Glomerular visceral epithelial cell (primary cell): ENCODE data around the gene UNC5A.

Experiments used
- DNase-seq: peaks from one replicate; pipeline ENCODE4 v3.0.0-alpha.2; 2016; ENCODE audit errors: extremely low spot score

UNC5A gene

DNA sequence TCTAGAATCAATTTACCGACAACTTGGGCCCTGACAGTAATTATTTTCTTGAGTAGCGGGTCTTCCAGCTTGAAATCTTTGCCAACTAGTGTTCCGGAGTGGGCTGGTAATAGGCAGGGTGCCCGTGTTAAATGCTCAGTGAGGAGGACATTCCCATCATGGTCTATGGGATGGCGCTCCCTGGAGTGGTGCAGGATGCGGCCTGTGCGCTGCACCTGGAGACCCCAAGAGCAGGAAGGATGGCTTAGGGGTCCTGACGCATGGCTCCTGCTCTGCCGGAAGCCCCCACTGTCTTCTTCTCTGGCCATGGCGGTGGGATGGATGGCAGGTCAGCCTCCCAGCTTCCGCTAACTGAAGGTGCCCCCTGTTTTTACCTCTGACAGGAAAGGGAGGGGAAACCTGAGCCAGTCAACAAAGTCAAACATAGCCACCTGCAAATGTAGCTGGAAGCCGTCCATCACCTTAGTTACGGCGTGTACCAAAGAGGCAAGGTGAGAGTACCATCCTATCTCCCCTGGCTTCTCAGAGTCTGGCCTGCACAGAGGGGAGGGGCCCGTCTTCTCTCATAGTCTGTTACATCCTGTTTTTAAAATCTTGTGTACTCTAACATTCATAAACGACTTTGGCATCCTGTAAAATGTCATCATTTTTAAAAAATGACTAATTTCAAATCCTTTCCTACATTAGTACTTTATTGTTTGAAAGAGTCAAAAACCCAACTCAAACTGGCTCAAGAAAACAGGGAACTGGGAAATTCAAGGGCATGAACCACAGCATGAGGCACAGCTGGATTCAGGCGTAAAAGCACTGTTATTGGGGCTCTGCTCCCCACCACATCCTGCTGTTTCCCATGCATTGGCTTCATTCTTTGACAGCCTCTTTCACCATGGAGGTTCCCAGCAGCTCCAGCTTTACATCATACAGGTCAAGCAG, 28.5 kb upstream of the UNC5A start:
- DNase-seq: no peak

DNA sequence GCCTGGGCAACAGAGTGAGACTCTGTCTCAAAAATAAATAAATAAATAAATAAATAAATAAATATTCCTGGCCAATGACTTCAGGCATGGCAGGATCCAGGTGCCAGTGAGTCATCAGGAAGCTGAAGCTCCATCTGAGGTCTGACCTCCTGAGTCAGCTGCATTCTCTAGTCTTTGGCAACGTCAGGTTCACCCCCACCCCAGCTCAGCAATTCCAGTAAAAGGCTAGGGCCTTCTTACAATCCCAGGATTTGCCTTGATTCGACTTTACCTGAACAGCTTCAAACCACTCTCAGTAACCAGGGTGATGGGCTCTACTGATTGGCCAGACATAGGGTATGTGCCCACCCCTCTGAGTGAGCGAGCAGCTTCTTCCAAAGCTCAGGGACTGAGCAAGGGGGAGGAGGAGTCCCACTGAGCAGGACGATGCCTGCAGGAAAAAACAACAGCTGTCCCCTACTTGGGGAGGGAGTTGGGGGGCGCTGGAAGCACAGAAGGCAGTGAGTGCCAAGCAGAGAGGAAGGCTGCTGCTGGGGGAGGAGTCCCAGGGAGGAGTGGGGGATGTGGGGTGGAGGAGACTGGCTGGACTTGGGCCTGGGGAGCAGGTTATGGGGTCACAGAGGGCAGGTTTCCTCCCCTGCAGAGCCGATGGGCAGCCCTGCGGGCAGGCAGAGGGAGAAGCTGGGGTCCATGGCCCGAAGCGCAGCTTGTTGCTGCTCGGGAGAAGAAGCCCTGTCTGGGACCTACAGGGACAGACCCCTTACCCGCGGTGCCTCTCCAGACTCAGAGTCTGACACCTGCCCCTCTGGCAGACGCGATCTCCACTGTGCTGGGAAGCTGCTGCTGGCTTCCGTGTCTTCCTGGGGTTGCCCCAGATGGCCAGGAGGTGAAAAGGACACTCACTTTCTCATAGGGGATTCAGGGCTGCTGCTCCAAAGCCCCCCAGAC, 25.9 kb upstream of the UNC5A start:
- DNase-seq: peak; percentile 93

DNA sequence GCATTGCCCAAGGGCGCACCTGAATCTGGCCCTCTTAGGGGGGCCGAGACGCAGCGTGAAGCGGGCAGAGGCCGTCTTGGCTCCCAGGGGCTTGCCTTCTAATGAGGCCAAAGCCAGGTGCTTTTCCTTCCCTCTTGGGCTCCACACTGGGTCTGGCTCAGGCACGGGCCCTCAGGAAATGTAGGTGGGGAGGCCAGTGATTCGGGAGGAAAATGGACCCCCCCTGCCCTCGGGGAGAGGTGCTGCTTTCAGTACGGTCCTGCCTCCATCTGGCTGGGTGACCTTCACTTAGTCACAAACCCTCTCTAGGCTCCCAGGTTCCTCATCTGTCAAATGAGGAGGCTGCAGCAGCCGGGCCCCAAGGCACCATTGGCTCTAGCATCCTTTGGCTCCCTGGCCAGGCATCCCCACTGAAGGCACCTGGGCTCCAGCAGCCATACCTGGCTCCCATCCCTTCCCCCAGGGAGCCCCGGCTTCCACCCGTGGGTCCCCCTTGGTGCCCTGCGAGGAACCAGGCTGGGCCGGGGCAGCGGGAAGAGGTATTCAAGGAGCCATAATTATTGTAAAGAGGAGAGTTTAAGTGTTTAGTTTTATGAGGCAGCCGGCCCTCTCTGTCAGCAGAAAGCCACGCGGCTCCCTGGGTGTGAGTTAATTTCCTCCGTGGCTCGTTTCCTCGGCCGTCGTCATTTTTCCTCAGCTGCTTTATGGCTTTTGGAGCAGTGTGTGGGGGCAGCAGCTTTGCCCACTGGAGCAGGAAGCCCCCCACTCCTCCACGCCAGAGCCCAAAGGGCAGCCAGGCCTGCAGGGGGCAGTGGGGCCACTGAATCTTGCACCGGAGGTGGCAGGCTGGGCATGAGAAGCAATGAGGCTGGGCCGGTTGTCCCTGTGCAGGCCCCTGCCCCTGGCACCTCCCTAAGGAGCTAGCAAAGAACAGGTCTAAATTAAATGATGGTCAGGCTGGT, 24.9 kb upstream of the UNC5A start:
- no peak for DNase-seq

DNA sequence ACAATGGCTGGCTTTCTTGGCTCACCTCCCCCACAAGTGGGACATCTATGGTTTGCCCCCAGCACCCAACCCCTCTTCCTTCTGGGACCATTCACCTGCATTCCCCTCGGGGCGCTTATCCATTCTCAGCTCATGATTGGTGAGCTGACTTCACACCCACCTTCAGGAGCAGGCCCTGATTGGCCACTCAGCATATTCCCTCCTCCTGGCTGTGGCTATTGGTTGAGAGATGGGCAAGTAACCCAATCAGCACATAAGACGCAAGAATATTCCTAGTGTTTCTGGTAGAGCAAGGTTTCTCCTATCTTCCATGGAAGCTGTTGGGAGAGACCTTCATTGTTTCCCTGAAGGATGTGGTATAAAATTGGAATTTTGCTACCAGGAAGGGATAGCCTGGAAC, 22.7 kb upstream of the UNC5A start:
- no peak for DNase-seq

DNA sequence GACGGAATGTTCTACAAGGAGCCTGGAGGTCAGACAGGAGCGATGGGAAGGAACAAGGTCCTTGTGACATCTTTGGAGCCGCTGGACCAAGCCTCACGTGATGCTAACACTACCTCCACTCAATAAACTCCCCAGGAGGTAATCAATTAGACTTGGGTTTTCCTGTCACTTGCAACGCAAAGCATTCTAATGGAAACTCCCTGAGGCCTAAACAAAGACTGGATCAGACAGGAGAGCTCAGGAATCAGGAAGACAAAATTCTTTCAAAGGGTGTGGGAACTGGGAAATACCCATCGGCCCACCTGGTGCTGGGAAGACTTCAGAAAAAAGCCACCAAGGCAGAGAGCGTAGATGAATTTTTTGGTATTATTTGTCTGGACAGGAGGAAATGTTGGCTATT, 22.3 kb upstream of the UNC5A start:
- no peak for DNase-seq

DNA sequence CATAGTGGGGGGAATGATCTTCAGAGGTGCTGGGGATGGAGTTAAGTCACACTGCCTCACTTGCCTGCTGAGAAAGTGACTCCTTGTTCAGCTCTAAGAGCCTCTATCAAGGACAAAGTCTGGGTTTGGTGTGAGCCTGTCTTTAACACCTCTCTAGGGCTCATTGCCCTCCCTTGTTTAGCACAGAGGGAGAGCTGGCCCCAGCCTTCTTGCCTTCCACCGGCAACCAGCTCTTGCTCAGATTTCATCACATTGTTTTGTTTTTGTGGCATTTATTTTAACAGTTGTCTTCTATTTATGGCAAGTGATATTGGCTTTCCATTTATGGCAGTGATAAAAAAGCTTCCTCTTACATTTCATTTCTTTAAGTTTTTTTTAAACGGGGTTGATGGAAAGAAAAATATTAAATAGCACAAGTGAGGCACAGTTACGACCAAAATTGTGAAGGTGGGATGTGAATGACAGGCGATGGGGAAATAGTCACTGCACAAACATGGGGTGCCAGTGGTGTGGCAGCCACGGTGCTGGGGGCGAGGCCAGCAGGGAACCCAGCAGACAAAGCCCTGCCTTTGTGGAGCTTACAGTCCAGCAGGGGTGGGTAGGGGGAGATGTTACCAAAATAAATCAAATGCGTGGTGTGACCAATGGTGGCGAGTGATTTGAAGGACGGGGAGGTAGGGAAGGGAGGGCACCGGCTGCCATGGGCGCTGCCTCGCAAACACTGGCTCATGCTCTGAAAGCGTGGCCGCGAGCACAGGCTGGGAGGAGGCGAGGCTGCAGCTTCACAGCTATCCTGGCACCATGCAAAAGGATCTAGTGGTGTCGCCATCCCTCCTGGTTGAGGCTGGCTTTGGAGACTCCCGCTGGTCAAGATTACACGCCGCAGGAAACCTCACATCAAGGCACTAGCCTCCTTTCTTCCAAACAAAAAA, 21.2 kb upstream of the UNC5A start:
- DNase-seq: no peak

DNA sequence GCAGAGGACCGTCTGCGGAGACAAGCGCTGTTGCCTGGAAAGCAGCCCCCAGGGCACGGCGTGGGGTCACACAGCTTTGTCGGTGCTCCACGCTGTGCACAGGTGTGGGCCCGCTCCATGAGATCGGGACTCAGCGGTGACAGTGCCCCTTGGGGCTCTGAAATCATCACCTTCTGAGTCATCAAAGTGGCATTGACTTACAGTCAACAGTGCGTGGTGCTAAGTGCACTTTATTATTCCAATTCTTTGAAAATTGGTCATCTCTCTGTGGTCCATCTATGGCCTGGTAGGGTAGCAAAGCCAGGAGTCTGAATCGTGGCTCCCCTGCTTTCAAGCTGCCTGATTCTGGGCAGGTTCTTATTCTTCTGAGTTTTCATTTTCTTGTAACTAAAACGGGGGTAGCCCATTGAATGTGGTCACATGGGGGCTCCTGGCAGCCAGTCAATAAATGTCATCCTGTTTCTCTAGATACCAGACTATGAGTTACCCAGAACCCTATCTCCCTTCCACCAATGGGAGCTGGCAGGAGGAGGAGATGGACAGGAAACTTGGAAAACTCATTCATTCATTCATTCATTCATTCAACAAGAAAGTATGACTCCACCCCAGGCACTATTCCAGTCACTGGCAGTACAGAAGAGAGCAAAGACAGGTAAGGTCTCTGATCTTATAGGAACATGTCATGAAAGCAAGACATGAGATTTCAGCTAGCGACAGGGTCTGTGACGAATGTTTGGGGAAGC, 20.3 kb upstream of the UNC5A start:
- peak; percentile 16 for DNase-seq

DNA sequence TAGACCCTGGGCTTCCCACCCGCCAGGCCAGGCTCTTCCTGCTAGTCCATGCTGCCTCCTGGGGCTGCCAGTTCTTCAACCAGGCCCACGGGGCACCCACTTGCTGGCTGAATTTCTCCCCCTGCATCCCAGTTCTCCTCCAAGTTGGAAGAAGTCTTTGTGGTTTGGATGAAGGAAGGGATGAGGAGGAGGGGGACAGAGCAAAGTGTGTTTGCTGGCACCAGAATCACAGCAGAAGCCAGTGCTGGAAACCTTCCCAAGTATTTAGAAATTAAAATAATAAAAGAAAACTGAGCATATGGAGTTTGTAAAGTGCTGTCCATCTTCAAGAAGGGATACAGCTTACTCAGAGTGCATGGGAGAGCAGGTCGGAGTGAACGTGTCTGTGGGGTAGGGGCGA, 19.4 kb upstream of the UNC5A start:
- no peak for DNase-seq

DNA sequence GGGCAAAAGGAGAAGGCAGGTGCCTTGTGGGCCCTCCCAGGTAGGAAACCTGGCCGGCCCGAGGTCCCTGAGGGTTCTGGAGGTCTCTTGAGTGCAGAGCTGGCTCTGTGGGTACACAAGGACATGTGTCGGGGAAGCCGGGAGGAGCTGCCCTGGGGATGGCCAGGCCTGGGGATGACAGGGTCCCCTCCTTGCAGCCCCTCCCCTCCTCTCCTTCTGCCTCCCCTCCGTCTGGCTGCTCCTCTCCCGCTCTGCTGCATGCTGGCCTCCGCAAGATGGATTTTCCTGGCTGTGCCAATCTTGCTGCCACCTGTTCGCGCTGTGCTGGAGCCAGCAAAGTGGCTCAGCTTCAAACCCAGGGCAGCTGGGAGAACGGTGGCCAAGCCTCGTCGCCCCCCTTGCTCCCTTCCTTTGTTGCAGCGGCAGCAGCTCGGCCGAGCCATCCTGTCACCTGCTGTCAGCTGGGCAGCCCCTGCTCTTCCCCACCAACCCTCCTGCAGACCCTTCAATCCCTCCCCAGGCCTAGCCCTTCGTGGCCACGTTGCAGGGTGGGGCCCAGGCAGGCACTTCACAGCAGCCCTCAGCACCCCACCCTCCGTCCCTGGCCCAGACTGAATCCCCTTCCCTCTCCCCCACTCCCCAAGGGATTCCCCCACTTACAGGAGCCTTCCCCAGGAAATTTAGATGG, 17.6 kb upstream of the UNC5A start:
- DNase-seq: no peak

DNA sequence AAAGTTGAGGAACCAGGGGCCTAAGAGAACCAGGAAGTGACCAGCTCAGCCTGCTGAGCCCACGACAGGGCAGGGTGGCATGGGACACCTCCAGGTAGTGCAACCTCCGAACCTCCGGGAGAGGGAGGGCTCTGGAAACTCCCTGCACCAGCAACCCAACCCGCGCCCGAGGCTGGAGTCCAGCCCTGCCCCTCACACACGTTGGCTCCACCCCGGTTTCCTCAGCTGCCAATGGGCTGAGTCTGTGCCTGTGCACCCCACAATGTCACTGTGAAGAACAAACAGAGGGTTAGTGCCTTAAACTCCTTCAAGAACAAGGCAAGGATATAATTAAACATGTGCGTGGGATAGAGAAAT, 17.0 kb upstream of the UNC5A start:
- DNase-seq: no peak

DNA sequence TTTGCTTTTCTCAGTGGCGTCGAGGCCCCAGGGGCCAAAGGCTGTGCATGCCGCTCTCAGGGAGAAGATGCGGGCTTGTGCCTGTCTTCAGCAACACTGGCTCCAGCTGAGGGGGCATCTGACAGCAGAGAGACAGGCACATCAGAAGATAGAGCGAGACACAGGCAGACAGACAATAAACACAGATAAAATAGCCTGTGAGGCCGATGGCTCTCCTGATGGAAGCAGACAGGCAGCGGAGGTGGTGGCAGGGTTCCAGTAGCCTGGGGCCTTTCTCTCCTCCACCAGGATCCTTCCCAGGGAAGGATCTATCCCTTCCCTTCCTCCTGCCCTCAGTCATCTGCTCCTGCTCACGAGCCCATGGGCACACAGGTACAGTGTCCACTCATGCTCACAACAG, 16.6 kb upstream of the UNC5A start:
- DNase-seq: no peak

DNA sequence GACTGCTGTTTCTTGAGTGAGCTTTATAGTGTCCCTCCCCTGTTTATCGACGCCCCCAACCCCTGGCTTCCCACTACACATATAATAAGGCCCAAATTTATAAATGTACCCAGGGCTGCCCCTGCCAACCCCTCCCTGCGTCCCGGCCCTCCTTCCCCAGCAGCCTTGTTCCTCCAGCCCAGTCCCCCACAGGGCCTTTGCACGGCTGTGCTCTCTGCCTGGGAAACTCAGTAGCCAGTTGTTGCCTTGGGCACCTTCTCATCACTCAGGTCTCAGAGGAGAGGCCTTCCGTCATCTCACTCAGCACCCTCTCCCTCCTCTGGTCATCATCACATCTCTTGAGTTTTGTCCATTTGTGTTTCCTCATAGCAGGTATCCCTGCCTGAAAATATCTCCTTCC, 15.8 kb upstream of the UNC5A start:
- DNase-seq: no peak

DNA sequence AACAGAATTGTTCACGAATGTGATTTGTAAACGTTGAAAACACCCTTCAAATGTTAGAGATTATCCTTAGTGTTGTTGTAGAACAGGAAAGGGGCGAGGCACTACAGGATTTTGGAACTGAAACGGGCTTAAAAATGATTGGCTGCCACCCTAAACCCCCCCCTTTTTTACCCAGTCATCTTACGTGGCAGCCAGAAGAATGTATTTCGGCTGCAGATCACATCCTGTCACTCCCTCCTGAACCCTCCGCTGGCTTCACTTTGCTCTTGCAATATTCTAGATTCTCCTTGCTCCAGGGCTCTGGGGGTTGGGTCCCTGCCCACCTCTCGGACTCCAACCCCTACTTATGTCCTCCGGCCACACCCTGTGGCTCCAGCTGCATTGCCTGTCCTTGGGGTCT, 13.9 kb upstream of the UNC5A start:
- no peak for DNase-seq

DNA sequence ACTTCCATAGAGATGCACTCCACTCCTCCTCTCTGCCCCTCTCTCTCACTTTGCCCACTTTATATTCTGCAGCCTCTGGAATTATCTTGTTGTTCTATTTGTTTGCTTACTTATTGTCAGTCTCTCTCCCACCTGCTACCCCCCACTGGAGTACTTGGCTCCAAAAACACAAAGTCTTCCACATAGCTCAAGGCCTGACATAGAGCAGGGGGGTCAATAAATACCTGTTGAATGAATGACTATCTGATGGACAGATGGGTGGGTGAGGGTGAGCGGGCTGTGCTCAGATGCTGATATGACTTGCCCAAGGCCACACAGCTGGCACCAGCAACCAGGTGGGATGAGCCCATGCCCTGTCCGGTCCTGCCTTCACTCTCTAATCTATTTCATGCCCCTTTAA, 13.4 kb upstream of the UNC5A start:
- no peak for DNase-seq

DNA sequence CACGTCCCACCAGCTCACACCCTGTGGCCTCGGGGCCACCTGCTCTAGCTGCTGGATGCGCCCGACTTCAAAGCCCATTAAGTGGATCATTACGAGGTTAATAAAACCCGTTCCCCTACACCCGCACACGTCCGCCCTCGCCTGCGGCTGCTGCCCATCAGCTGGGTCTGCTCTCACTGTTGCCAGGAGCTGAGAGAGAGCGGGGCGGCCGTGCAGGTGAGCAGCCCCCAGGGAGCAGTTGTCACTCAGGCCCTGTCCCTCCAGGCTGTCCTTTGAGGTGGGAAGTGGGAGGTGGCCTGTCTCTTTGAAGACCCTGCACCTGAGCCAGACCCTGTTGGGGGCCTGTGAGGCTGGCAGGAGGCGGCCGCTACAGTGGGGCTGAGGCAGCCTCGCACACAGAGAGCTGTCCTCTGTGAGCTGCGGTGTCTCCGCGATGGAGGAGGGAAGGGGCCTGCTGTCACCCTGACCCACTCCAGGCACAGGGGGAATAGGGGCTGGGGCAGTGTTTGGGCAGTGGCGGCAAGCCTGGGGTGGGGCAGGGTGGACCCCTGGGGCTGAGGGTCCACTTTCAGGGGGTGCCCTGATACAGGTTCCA, 12.8 kb upstream of the UNC5A start:
- no peak for DNase-seq

DNA sequence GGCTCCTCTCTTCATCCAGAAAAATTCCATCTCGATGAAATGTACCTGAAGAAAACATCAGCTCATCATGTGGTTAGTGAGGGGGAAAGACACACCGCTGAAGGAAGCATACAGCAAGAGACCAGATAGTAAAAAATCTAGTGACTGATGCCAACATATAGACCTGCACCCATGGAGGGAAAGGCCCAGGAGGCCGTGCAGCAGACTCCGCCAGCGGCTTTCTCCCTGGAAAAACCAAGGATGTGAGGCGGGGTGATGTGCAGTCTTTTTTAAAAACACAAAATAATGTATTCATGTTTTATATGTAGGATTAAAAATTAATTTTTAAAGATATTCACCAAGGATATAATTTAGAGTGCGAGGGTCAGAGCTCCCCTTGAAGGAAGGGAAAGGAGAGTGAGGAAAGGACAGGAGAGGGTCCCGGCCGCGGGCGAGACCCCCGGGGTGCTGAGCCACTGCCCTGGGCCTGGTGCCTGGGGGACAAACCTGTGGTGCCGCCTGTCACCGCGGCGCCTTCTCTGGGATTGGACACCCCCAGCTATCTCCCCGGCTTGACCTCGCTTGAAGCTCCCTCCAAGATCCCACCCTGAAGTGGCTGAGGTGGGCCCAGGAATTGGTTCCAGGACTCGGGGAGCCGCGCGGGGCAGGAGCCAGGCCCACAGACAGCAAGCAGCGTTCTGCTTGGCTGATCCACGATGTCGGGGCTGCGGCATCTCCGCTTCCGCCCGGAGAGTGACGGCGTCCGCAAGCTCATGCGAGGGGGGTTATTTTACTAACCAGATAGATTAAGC, 12.1 kb upstream of the UNC5A start:
- DNase-seq: no peak

DNA sequence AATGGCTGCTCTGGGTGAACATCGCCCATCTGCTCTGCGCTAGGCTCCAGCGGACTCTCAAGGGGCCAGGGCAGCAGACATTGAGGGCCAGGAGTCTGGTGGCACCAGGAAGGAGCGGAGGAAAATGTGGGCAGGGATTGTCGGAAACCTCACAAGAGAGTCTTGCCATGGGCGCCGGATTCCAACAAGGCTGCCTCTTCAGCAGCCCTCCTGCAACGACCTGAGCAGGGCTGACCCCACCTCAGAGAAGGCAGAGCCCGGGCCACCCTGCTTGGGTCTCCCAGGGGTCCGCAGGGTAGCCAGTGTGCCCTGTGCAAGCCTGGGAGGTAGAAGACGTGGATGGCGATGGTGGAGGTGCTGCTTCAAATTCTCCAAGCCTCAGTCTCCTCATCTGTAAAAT, 11.4 kb upstream of the UNC5A start:
- DNase-seq: no peak

DNA sequence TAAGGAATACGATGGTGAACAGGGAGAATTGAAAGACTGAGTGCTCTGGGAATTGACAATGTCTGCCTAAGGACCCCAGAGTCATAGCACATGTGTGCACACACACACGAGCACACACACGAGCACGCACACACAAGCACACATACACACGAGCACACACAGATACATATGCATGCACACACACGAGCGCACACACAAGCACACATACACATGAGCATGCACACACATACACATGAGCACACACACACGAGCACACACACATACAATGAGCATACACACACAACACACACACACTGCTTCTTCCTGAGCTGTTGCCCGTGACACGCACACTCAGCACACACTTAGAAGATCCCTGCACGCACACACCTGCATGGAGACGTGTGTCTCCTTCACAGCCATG, 10.9 kb upstream of the UNC5A start:
- no peak for DNase-seq
